ENCODE results near the gene CAMK2A.

Gene CAMK2A

GRCh38 chr5:150297236-150297890 is 7.8 kb upstream of the CAMK2A start:
- in situ Hi-C loops (cut with HindIII; ENCODE audit: low sequenced_read_pairs) = no loop called here
- no peak for DNase-seq (ENCODE audit: low read depth)
- TF ChIP-seq CTCF (IDR thresholded peaks at IDR 0.05; ENCODE audit: low read depth, low read length, missing control alignments) = no peak
- H3K4me3 ChIP-seq (ENCODE audit: low read depth, low read length) = no peak overlapping the region

GRCh38 chr5:150296496-150296895 is 6.9 kb upstream of the CAMK2A start:
- DNase-seq (ENCODE audit: low read depth) = no peak
- no peak overlapping the region for H3K4me3 ChIP-seq (ENCODE audit: low read depth, low read length)
- in situ Hi-C loops (cut with HindIII; ENCODE audit: low sequenced_read_pairs) = no loop called here
- TF ChIP-seq CTCF (IDR thresholded peaks at IDR 0.05; ENCODE audit: low read depth, low read length, missing control alignments) = no peak

- in situ Hi-C loops (cut with HindIII; ENCODE audit: low sequenced_read_pairs) = no loop called here
- TF ChIP-seq CTCF (IDR thresholded peaks at IDR 0.05; ENCODE audit: low read depth, low read length, missing control alignments) = no peak
- DNase-seq (ENCODE audit: low read depth) = no peak
- H3K4me3 ChIP-seq (ENCODE audit: low read depth, low read length) = no peak overlapping the region
These were observed 6.3 kb upstream of the CAMK2A start for GRCh38 chr5:150295741-150296486.

GRCh38 chr5:150295172-150295634 is 5.6 kb upstream of the CAMK2A start:
- no peak for DNase-seq (ENCODE audit: low read depth)
- in situ Hi-C loops (cut with HindIII; ENCODE audit: low sequenced_read_pairs) = no loop called here
- no peak overlapping the region for H3K4me3 ChIP-seq (ENCODE audit: low read depth, low read length)
- no peak for TF ChIP-seq CTCF (IDR thresholded peaks at IDR 0.05; ENCODE audit: low read depth, low read length, missing control alignments)

GRCh38 chr5:150294551-150295071 is 5.0 kb upstream of the CAMK2A start:
- in situ Hi-C loops (cut with HindIII; ENCODE audit: low sequenced_read_pairs) = no loop called here
- no peak for DNase-seq (ENCODE audit: low read depth)
- H3K4me3 ChIP-seq (ENCODE audit: low read depth, low read length) = no peak overlapping the region
- no peak for TF ChIP-seq CTCF (IDR thresholded peaks at IDR 0.05; ENCODE audit: low read depth, low read length, missing control alignments)

GRCh38 chr5:150293091-150293941 is 3.7 kb upstream of the CAMK2A start:
- in situ Hi-C loops (cut with HindIII; ENCODE audit: low sequenced_read_pairs) = no loop called here
- no peak for DNase-seq (ENCODE audit: low read depth)
- no peak for TF ChIP-seq CTCF (IDR thresholded peaks at IDR 0.05; ENCODE audit: low read depth, low read length, missing control alignments)
- H3K4me3 ChIP-seq (ENCODE audit: low read depth, low read length) = no peak overlapping the region

Data from astrocyte of the cerebellum (primary cell).